ENCODE results near the gene COCH.
A peak's percentile ranks its signal among the peaks of the same experiment; 100 is the strongest.

The COCH gene

DNA sequence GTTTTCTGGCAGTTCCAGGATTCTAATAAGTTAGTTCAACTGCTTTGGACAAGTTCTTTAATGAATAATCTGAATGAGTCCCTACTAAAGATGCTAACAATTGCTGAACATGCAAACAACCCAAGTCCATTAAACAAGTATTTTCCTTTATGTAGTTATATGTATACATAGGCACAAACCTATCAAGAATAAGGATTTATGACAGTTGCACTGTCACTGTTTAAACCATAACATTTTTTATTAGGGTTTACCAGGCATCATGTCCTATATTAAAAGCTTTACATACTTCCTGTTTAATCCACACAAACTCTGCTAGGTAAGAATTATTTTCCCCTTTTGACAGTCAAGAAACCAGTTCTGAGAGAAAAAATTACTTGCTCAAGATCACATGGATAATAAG, 31.9 kb upstream of the COCH start:
- TF ChIP-seq CTCF (IDR thresholded peaks at IDR 0.05; ENCODE audit: low read depth, low read length, missing control alignments), result no peak
- no peak for DNase-seq (ENCODE audit: low read depth)
- H3K4me3 ChIP-seq (ENCODE audit: low read depth, low read length), result no peak overlapping the region

- H3K4me3 ChIP-seq (ENCODE audit: low read depth, low read length), result no peak overlapping the region
- TF ChIP-seq CTCF (IDR thresholded peaks at IDR 0.05; ENCODE audit: low read depth, low read length, missing control alignments), result no peak
- no peak for DNase-seq (ENCODE audit: low read depth)
Observed at GRCh38 chr14:30848449-30849240, 25.7 kb upstream of the COCH start.

DNA sequence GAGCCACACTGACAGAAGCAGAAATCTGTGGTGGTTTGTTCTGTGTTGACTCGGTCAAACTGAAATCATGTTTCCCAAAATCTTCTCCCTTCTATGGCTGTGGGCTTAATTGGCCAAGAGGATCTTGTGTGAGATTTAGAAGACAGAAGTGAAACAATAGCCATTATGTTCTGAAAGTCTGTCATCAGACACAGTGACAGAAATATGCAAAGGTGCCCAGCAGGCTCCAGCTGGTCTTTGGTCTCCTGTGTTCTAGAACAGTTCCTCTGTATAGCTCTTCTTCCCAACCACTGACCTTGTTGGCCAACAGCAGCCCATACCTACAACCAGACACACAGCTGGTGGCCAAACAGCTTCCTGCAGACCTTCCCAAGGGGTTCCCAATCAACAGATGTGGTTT, 25.0 kb upstream of the COCH start:
- peak; percentile 68 for DNase-seq (ENCODE audit: low read depth)
- H3K4me3 ChIP-seq (ENCODE audit: low read depth, low read length), result no peak overlapping the region
- no peak for TF ChIP-seq CTCF (IDR thresholded peaks at IDR 0.05; ENCODE audit: low read depth, low read length, missing control alignments)

DNA sequence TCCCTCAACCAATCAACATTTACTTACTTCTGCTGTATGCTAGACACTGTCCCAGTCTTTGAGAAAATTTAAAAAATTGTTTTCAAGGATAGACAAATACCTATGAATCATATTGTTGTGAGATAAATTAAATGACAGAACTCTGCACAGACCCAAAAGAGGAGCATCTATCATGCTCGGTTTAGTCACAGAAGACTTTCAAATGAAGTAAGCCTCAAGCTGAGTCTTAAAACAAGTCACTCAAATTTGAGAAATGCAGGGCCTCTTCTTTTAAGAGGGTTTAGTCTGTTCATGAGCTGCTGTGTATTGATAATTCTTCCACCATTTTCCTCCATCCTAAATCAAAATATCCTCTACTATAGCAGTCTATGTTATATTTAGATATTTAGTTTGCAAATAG, 24.4 kb upstream of the COCH start:
- TF ChIP-seq CTCF (IDR thresholded peaks at IDR 0.05; ENCODE audit: low read depth, low read length, missing control alignments), result no peak
- no peak for DNase-seq (ENCODE audit: low read depth)
- H3K4me3 ChIP-seq (ENCODE audit: low read depth, low read length), result no peak overlapping the region

DNA sequence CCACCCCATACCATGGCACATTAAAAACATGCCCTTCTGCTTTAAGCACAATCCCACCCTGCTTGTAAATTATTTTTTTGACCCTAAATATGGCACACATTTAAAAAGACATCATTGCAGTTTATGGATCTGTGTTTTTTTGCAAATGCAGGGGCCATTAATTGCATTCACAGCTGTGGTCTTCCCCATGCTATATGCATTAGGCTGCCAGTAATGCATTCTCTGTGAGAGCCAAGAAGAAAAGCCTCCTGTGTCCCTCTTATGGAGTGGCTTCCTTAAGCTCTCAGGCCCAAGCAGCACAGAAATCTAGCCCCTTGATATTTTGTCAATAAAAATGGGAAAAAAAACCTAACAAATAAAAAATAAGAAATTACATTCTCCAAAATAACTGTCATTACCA, 20.4 kb upstream of the COCH start:
- TF ChIP-seq CTCF (IDR thresholded peaks at IDR 0.05; ENCODE audit: low read depth, low read length, missing control alignments), result no peak
- DNase-seq (ENCODE audit: low read depth), result no peak
- H3K4me3 ChIP-seq (ENCODE audit: low read depth, low read length), result no peak overlapping the region

- H3K4me3 ChIP-seq (ENCODE audit: low read depth, low read length), result no peak overlapping the region
- DNase-seq (ENCODE audit: low read depth), result no peak
- TF ChIP-seq CTCF (IDR thresholded peaks at IDR 0.05; ENCODE audit: low read depth, low read length, missing control alignments), result no peak
Observed at GRCh38 chr14:30854492-30854891, 19.9 kb upstream of the COCH start.

Data from GM12864 (cell line).